Measurements from ENCODE around the gene AKR1C1. TPM values are rescaled to one million over a fixed set of nuclear protein-coding genes. Genes with fewer than 3 reads are reported as not detected.
"Not testable (repeated sequence)": the region's sequence is repeated elsewhere in the genome, so short reads cannot be mapped to it uniquely, and the experiment has no call there.

The AKR1C1 gene
- polyA plus RNA-seq, 6 donors from 2014 or later = not detected

GRCh38 chr10:4941540-4942330 lies 21.5 kb upstream of the AKR1C1 start:
- Mint-ChIP-seq H3K4me3 (no peak overlapping the region), H3K27me3 (peaks cover 0 to 7% (median 4%) of the 10 kb centered on the region in 3 donors), H3K27ac (no peak overlapping the region), H3K36me3 (no peaks in the 10 kb centered on the region), H3K4me1 (no peaks in the 10 kb centered on the region), H3K9me3 (peaks cover 0 to 2% (median 0%) of the 10 kb centered on the region in 7 donors)
- ATAC-seq (ENCODE audit: low read depth in 2 of 2) (no peak), DNase-seq (no peak)

DNA sequence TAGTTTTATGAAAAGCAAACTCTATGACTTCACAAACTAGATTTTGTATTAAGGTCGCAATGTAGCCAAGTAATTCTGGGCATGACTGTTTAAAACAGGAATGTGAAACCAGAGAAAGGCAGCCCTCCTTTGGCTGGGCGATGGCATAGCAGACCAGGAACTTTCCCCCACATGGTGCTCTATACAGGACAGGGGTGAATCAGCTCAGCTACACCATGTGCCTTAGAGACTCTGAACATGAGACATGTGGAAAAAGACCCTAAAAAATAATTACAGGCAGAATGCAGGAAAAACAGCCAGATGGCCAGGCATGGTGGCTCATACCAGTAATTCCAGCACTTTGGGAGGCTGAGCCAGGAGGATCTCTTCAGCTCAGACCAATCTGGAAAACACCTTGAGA lies 20.3 kb upstream of the AKR1C1 start:
- not testable (repeated sequence) for ATAC-seq (ENCODE audit: low read depth in 2 of 2); H3K4me3 Mint-ChIP-seq; H3K27ac Mint-ChIP-seq; H3K4me1 Mint-ChIP-seq; DNase-seq; H3K9me3 Mint-ChIP-seq; H3K27me3 Mint-ChIP-seq; H3K36me3 Mint-ChIP-seq

- H3K36me3 Mint-ChIP-seq; H3K4me1 Mint-ChIP-seq; DNase-seq; ATAC-seq (ENCODE audit: low read depth in 2 of 2); H3K27ac Mint-ChIP-seq; H3K9me3 Mint-ChIP-seq; H3K4me3 Mint-ChIP-seq; H3K27me3 Mint-ChIP-seq: not testable (repeated sequence)
These were observed 19.8 kb upstream of the AKR1C1 start for GRCh38 chr10:4943416-4943815.

- ATAC-seq (ENCODE audit: low read depth in 2 of 2) (no peak), DNase-seq (no peak)
- H3K36me3 Mint-ChIP-seq = no peaks in the 10 kb centered on the region
- H3K9me3 Mint-ChIP-seq = peaks cover 0 to 2% (median 0%) of the 10 kb centered on the region in 7 donors
- H3K4me3 Mint-ChIP-seq = no peak overlapping the region
- no peak overlapping the region for H3K27ac Mint-ChIP-seq
- H3K27me3 Mint-ChIP-seq = no peaks in the 10 kb centered on the region
- H3K4me1 Mint-ChIP-seq = no peaks in the 10 kb centered on the region
These were observed 19.4 kb upstream of the AKR1C1 start for GRCh38 chr10:4943821-4944220.

DNA sequence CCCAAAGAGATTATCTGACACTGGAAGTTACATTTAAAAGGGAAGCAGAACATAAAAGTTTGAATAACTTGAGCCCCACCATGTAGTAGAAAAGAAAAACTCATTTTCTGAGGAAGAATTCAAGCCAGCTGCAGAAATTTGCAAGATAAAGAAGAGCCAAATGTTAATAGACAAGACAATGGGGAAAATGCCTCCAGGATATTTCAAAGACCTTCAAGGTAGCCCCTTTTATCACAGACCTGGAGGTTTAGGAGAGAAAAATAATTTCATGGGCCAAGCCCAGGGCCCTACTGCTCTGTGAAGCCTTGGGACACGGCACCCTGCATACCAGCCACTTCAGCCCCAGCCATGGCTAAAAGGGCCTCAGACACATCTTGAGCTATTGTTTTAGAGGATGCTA lies 18.4 kb upstream of the AKR1C1 start:
- Mint-ChIP-seq H3K36me3 (no peaks in the 10 kb centered on the region), H3K27ac (no peak overlapping the region), H3K9me3 (peaks cover 0 to 2% (median 0%) of the 10 kb centered on the region in 7 donors), H3K4me3 (no peak overlapping the region), H3K27me3 (no peaks in the 10 kb centered on the region), H3K4me1 (no peaks in the 10 kb centered on the region)
- ATAC-seq (ENCODE audit: low read depth in 2 of 2) = no peak
- DNase-seq = no peak

- Mint-ChIP-seq H3K9me3 (peaks cover 0 to 2% (median 0%) of the 10 kb centered on the region in 7 donors), H3K27ac (no peak overlapping the region), H3K36me3 (no peaks in the 10 kb centered on the region), H3K4me3 (no peak overlapping the region), H3K4me1 (no peaks in the 10 kb centered on the region), H3K27me3 (no peaks in the 10 kb centered on the region)
- ATAC-seq (ENCODE audit: low read depth in 2 of 2) (no peak), DNase-seq (no peak)
These were observed 17.2 kb upstream of the AKR1C1 start for GRCh38 chr10:4945766-4946717.

DNA sequence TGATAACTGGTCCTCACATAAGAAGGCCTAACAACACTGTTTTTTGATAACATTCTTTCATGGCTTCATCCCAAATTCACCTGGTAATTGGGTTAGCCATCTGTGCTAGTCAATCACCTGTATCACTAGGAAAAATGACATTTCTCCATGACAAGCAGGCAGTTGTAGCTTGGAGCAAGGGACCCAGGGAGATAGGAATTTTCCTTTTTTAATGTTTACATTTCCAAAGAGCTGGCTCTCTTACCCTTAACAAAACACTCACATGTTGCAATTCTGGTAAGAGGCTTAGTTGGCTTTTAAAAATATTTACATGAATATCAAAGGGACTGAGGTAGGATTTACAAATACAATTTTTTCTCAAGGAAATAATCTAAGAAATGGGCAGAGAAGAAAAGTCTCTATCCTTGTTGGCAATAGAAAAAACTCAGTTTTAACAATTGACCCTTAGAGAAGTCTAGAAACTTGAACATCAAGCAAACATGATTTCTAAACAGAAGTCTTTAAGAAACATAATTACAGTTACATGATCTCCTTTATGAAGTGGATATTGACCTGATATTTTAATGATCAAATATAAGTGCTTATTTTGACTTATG lies 16.1 kb upstream of the AKR1C1 start:
- Mint-ChIP-seq H3K27me3 (no peaks in the 10 kb centered on the region), H3K4me1 (no peaks in the 10 kb centered on the region)
- no peak for ATAC-seq (ENCODE audit: low read depth in 2 of 2)

DNA sequence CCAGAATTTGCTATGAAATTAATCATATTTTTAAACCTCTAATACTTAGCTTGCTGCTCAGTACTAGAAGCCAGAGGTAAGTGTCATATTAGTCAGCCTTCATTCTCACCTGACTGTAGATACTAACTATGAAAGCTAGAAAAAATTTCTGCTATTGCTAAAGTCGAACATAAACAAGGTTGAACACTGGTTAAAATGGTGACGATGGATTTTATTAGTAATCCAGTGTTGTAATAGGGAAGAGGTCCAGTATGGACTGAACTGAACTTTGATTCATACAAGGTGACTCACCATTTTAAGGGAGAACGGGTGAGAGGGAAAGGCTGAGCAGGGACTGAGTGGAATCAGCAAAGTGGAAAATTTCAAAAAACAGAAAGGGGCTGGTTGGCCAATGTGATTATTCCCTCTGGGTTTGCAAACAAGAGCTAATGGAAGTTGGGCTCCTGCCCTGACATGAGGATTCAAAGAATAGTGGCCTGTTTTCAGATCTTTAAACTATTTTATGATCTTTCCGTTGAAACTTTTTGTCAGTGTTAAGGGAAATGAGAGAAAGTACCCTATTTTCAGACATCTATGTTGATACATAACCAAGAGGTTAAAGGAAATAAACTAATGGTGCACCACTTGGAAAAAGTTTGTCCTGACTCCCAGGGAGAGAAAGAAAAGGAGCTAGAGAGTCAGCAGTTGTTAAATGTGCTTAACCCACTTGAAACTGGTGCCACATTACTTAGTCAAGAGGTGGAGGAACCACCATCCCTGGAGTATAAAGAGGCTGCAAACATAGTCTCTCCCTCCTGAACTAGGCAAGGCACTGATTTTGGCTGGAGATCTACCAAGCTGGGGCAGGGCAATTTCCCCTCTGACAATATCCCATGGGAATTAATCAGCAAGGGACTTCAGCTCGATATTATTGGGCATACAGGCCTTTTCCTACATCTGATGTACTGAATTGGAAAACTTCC lies 15.3 kb upstream of the AKR1C1 start:
- Mint-ChIP-seq H3K9me3 (peaks cover 0 to 2% (median 0%) of the 10 kb centered on the region in 7 donors), H3K36me3 (no peaks in the 10 kb centered on the region), H3K4me1 (no peaks in the 10 kb centered on the region), H3K27ac (no peak overlapping the region), H3K4me3 (no peak overlapping the region), H3K27me3 (no peaks in the 10 kb centered on the region)
- no peak for ATAC-seq (ENCODE audit: low read depth in 2 of 2)
- no peak for DNase-seq

More for the DNA sequence above, 16.1 kb upstream of the AKR1C1 start:
- peaks cover 0 to 2% (median 0%) of the 10 kb centered on the region in 7 donors for H3K9me3 Mint-ChIP-seq
- H3K27ac Mint-ChIP-seq = no peak overlapping the region
- no peaks in the 10 kb centered on the region for H3K36me3 Mint-ChIP-seq
- DNase-seq = no peak
- no peak overlapping the region for H3K4me3 Mint-ChIP-seq

GRCh38 chr10:4951512-4952162 lies 11.6 kb upstream of the AKR1C1 start:
- not testable (repeated sequence) for H3K27ac Mint-ChIP-seq; H3K4me1 Mint-ChIP-seq; H3K9me3 Mint-ChIP-seq; H3K27me3 Mint-ChIP-seq; ATAC-seq (ENCODE audit: low read depth in 2 of 2); H3K4me3 Mint-ChIP-seq; H3K36me3 Mint-ChIP-seq; DNase-seq

- Mint-ChIP-seq H3K4me3 (no peak overlapping the region), H3K4me1 (no peaks in the 10 kb centered on the region), H3K27me3 (no peaks in the 10 kb centered on the region), H3K27ac (no peak overlapping the region), H3K9me3 (no peaks in the 10 kb centered on the region), H3K36me3 (no peaks in the 10 kb centered on the region)
- DNase-seq = no peak
- no peak for ATAC-seq (ENCODE audit: low read depth in 2 of 2)
These were observed 9.8 kb upstream of the AKR1C1 start for GRCh38 chr10:4953405-4953804.

DNA sequence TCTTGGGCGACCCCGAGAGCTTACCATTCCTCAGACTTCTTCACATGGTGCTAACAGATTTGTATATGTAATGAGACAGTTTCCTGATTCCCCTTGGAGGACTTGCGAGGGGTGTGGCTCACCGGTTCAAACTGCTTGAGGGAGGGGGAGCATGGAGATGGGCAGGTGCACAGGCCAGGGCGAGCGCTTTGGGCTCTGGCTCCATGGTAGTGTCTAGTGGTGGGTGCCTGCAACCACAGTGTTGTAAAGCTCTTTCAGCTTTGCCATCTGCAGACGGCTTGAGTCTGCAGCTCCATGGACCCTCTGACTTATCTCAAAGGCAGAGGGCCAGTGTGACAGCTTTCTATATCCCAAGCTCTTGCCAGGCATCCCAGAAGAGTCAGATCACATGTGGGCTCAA lies 7.1 kb upstream of the AKR1C1 start:
- not testable (repeated sequence) for H3K36me3 Mint-ChIP-seq; H3K27me3 Mint-ChIP-seq; ATAC-seq (ENCODE audit: low read depth in 2 of 2); DNase-seq; H3K27ac Mint-ChIP-seq; H3K9me3 Mint-ChIP-seq; H3K4me3 Mint-ChIP-seq; H3K4me1 Mint-ChIP-seq

- H3K4me1 Mint-ChIP-seq; H3K27me3 Mint-ChIP-seq; H3K4me3 Mint-ChIP-seq; ATAC-seq (ENCODE audit: low read depth in 2 of 2); H3K27ac Mint-ChIP-seq; H3K9me3 Mint-ChIP-seq; H3K36me3 Mint-ChIP-seq; DNase-seq: not testable (repeated sequence)
These were observed 6.1 kb upstream of the AKR1C1 start for GRCh38 chr10:4956955-4957645.
